Mononuclear cell (primary cell): ENCODE measurements around the gene GTF2A1. TPM values are rescaled to one million over a fixed set of nuclear protein-coding genes. Genes with fewer than 3 reads are reported as not detected.

ENCODE experiments used
- H3K27me3 ChIP-seq: 2 replicates; pipeline ENCODE4 v1.6.0; 2011; ENCODE audit warnings: low read length, control low read depth; ENCODE audit not compliant: insufficient read depth
- H3K4me1 ChIP-seq: 2 replicates; pipeline ENCODE4 v1.5.1; 2011; ENCODE audit warnings: mild to moderate bottlenecking, low read length, control low read depth; ENCODE audit not compliant: insufficient read depth
- H3K4me3 ChIP-seq: 2 replicates; pipeline ENCODE4 v1.5.1; 2011; ENCODE audit warnings: mild to moderate bottlenecking, low read length, moderate library complexity
- H3K9me3 ChIP-seq: 2 replicates; pipeline ENCODE4 v1.5.1; 2011; ENCODE audit warnings: low read depth, mild to moderate bottlenecking, control low read depth, low read length
- total RNA-seq: library from RNA; depleted of rRNA; stranded (reverse); fragments of >200 nt; gene quantifications from one replicate; pipeline ENCODE4 v1.2.3, GENCODE V29; 2012

GTF2A1 gene
- total RNA-seq = 12.4 TPM

DNA sequence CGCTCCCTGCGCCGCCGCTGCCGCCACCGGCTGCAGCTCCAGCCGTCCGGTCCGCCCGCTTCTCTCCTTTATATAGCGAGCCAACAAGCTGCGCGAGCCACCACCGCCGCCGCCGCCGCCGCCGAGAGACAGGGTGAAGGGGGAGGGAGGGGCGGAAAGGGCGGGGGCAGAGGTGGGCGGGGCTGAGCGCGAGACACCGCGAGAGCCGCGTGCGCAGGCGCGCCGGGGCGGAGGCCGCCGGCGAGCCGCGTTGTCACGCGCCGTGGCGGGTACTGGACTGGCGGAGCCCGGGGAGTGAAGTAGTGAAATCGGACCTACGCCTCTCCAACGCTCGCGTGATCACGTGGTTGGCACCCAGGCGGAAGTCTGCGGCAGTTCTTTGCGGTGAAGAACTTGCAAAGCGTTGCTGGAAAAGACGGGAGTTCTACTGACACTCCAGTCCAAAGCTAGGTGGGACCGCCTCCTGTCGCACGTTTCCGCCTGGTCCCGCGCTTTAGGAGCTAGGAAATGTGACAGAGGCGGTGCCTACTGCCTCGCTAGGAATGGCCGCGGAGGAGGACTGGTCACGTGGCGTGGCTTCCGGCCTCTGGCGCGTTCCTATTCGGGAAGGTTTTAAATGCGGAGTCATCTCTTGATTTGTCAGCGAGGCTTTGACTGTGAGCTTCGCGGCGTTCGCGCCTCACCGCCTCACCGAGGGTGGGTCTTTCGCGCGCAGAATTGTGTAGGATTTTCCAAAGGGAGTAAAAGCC, at the start of gene GTF2A1:
Gene GTF2A1, minus strand, starts transcription at position 130 of the 749 bp plus-strand sequence. CDS start 441 bp downstream, outside the sequence.
- H3K4me3 ChIP-seq = peak within 1 kb of the TSS; percentile 99
- no peaks in the 10 kb centered on the region for H3K27me3 ChIP-seq
- peaks cover 19% of the 10 kb centered on the region for H3K4me1 ChIP-seq
- no peaks in the 10 kb centered on the region for H3K9me3 ChIP-seq

DNA sequence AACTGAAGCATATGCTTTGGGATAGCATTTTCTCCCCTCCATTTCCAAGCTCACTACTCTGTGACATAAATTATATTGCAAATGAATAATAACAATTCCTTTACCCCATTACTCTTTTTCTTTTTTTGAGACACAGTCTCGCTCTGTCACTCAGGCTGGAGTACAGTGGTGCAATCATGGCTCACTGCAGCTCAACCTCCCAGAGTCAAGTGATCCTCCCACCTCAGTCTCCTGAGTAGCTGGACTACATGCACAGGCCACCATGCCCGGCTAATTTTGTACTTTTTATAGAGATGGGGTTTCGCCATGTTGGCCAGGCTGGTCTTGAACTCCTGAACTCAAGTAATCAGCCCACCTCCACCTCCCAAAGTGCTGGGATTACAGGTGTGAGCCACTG, 49.2 kb upstream of the GTF2A1 start:
- no peaks in the 10 kb centered on the region for H3K9me3 ChIP-seq
- H3K4me3 ChIP-seq = no peak overlapping the region
- no peaks in the 10 kb centered on the region for H3K4me1 ChIP-seq
- H3K27me3 ChIP-seq = no peaks in the 10 kb centered on the region

DNA sequence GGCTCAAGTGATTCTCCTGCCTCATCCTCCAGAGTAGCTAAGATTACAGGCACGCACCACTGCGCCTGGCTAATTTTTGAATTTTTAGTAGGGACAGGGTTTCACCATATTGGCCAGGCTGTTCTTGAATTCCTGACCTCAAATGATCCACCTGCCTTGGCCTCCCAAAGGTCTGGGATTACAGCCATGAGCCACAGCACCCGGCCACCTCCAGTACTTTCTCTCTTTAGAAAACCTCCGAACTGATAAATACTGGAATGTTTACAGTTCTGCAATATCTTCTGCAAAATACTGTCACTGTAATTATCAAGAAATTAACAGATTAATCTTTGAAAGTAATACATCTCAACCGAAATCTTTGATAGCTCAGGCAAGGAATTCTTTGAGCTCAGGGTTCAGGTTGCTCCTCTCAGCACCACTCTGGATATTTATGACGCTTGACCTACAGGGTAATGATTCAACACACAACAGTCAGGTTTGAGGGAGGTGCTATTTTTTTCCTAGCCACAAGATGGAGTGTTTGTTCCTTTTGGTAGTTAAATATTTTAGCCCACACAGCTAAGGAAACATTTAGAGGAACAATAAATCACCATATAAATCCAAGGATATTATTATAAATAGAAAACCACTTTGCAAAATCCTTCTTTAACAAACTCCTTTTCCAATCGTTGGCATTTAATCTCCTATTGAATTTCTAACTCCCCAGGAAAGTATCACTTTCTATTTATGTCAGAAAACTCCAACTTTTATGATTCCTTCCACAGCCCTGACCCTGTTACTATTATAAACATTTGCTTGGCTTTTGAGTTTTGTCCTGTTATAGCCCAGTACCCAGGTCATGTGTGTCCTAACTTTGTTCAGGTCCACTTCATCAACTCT, 48.6 kb upstream of the GTF2A1 start:
- no peaks in the 10 kb centered on the region for H3K4me1 ChIP-seq
- no peaks in the 10 kb centered on the region for H3K9me3 ChIP-seq
- no peaks in the 10 kb centered on the region for H3K27me3 ChIP-seq
- no peak overlapping the region for H3K4me3 ChIP-seq

DNA sequence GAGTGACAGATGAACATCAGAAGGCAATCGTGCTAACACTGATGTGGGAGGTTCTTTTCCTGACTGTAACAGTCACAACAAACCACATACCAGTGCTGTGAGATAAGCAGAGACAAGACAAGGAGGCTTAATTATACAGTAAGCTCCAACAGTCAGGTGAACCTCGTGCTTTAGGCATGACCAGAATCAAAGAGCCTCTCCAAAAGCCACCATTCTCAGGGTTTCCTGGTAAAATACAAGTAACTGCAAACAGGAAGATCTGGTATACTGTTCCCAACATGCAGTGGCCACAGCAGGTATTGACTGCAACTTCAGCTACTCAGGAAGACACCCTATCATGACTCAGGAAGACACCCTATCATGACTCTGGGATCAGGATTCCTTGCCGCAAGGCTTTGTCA, 47.3 kb upstream of the GTF2A1 start:
- Histone ChIP-seq H3K27me3 (no peaks in the 10 kb centered on the region), H3K9me3 (no peaks in the 10 kb centered on the region), H3K4me1 (no peaks in the 10 kb centered on the region), H3K4me3 (no peak overlapping the region)

DNA sequence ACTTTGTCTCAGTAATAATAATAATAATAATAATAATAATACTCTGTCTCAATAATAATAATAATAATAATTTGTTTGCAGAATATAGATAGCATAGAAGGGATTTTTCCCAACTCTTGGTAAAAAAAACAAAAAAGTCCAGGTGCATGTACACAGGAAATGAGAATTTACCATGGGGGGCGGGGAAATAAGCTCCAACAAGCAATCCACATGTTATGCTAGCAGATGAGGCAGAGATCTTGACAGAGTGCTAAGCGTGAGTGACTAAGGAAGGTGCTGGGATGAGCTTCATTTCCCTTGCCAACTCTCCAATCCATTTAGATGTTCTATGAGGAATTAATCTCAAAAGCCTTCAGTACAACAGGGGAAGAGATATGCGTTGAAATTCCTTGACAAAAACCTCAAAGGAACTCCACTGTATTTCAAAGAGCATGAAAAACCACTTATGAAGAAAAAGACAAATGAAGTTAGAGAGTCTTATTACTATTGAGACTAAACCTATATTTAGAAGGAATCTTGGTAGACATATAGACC, 44.9 kb upstream of the GTF2A1 start:
- no peak overlapping the region for H3K4me3 ChIP-seq
- no peaks in the 10 kb centered on the region for H3K9me3 ChIP-seq
- no peaks in the 10 kb centered on the region for H3K4me1 ChIP-seq
- H3K27me3 ChIP-seq = no peaks in the 10 kb centered on the region

DNA sequence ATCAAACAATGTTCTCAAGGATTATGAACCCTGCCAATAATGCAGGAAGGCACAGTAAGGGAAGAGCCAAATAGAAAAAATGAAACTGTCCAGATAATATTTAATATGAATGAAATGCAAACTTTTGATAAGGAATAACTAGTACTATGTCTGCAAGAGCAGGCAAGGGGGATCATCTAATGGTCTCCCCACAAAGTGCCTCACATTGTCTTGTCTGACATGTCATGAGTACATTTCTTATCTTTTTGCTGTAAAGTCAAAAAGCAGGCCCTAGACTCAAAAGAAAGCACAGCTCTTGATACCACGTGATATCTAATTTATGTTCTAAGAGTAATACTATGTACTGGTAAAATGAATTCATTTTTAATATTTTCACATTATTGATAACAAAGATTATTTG, 43.9 kb upstream of the GTF2A1 start:
- H3K9me3 ChIP-seq = no peaks in the 10 kb centered on the region
- no peaks in the 10 kb centered on the region for H3K27me3 ChIP-seq
- H3K4me3 ChIP-seq = no peak overlapping the region
- no peaks in the 10 kb centered on the region for H3K4me1 ChIP-seq

DNA sequence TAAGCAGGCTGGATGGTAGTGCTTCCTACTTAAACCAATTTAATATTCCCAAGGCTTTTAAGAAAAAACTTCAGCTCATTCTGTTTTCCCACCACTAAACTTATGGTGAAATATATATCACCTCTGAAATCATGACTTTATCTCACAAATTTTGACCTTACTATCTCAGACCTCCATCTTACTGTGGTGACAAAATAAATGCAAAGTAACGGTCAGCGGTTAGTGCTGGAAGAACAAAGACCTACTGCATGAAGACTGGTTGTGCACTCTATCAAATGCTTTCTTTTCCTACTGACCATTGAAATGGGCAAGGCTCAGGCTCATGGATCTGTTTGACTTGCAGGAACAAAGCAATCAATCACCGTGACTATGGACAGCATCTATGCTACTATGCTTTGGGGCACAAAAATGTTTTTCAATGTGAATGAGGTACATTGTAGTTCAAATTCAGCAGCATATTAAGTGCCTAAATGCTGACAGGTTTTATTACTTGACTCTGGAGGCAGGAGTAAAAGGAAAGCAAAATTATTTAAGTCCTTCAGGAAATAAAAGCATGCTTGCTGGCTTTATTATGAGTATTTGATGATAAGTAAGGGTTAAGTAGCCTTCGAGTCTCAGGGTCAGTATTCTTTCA, 43.1 kb upstream of the GTF2A1 start:
- Histone ChIP-seq H3K9me3 (no peaks in the 10 kb centered on the region), H3K4me1 (no peaks in the 10 kb centered on the region), H3K4me3 (no peak overlapping the region), H3K27me3 (no peaks in the 10 kb centered on the region)

DNA sequence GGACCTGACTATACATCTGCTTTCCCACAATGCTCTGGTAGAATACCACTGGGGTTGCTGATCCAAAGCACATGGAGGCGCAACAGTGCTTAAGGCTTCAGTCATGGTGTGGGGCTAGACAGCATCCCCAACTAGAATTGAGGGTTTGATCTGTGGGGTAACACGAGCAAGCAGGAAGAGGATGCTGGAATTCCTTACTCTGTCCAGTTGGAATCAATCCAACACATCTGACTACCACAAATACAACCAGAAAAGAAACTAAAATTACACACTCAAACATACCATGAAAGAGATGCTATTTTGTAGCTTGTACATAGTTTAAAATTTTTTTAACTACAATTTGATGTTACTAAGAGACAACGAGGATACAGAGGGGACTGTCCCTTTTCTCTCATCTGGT, 40.4 kb upstream of the GTF2A1 start:
- no peaks in the 10 kb centered on the region for H3K27me3 ChIP-seq
- H3K4me3 ChIP-seq = no peak overlapping the region
- H3K9me3 ChIP-seq = no peaks in the 10 kb centered on the region
- no peaks in the 10 kb centered on the region for H3K4me1 ChIP-seq

DNA sequence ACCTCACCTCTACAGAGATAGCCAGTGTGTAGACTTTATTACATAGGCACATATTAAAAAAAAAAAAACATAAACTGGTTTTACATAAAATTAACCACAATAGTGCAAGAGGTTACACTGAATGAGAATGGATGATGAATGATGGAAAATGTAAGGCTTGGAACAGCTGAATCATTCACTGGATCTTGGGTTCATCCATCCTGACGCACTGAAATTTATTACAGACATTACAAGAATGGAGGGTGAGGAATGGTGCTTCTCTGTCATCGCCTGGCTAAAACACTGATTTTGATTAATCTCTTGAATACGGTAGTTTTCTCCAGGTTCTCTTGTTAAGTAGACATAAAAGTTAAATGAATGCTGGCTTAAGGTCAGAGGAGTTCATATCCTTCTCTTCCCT, 40.0 kb upstream of the GTF2A1 start:
- H3K9me3 ChIP-seq = no peaks in the 10 kb centered on the region
- no peaks in the 10 kb centered on the region for H3K27me3 ChIP-seq
- H3K4me1 ChIP-seq = no peaks in the 10 kb centered on the region
- H3K4me3 ChIP-seq = no peak overlapping the region

DNA sequence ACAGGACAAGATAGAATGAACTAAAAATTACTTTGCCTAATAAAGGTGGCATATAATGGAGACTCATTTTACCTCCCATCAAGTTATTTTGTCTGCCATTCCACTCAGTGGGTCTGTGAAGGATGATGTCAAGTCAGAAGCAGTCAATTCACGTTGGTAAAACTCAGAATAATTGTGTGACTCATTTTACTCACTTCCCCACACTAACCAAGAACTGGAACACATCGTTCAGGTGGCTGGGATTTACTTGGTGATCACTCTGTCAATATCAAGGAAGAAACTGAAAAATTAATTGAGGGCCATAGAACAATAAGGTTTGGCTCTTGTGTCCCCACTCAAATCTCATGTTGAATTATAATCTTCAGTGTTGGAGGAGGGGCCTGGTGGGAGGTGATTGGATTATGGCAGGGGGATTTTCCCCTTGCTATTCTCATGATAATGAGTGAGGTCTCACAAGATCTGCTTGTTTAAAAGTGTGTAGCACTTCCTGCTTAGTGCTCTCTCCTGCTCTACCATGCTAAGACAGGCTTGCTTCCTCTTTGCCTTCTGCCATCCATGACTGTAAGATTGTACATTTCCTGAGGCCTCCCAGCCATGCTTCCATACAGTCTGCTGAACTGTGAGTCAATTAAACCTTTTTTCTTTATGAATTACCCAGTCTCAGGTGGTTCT, 35.7 kb upstream of the GTF2A1 start:
- Histone ChIP-seq H3K27me3 (no peaks in the 10 kb centered on the region), H3K4me3 (no peak overlapping the region), H3K4me1 (no peaks in the 10 kb centered on the region), H3K9me3 (no peaks in the 10 kb centered on the region)

DNA sequence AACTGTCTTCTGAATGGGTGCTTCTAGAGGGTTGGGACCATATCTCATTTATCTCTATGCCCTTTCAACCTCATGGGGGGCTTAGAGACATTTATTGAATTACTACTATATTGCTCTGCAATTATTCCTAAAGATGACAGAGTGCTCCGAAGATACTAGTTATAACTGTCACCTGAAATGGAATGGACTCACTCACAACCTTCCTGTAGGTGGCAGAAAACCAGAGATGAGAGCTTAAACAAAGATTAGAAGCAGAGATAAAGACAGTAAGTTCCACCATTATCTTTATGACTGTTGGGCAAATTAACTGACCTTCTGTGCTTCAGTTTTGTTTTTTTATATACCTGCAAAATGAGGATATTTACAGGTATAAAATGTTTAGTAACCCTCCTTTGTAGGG, 31.5 kb upstream of the GTF2A1 start:
- H3K27me3 ChIP-seq = no peaks in the 10 kb centered on the region
- no peaks in the 10 kb centered on the region for H3K9me3 ChIP-seq
- no peaks in the 10 kb centered on the region for H3K4me1 ChIP-seq
- no peak overlapping the region for H3K4me3 ChIP-seq

DNA sequence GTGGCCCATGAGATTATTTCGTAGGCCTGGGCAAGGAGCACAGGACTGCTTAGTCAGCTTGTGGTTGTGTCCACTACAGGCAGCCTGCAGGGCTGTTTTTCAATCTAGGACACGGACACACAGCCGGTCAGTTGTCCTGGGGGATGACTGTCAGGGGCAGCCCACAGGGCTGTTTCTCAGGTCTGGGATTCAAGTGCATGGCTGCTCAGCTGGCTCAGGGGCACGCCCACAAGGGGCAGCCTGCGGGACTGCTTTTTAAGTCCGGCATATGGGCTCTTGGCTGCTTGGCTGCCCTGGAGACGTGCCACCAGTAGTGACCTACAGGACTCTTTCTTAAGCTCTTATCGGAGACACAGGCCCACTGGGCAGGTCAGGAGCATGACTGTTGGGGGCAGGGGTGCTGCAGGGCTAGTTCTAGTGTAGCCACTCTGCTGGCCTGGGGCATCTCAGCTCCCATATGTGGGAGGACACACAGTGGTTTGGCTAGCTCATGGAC, 26.6 kb upstream of the GTF2A1 start:
- Histone ChIP-seq H3K4me3 (no peak overlapping the region), H3K9me3 (peaks cover 5% of the 10 kb centered on the region), H3K4me1 (no peaks in the 10 kb centered on the region), H3K27me3 (no peaks in the 10 kb centered on the region)

DNA sequence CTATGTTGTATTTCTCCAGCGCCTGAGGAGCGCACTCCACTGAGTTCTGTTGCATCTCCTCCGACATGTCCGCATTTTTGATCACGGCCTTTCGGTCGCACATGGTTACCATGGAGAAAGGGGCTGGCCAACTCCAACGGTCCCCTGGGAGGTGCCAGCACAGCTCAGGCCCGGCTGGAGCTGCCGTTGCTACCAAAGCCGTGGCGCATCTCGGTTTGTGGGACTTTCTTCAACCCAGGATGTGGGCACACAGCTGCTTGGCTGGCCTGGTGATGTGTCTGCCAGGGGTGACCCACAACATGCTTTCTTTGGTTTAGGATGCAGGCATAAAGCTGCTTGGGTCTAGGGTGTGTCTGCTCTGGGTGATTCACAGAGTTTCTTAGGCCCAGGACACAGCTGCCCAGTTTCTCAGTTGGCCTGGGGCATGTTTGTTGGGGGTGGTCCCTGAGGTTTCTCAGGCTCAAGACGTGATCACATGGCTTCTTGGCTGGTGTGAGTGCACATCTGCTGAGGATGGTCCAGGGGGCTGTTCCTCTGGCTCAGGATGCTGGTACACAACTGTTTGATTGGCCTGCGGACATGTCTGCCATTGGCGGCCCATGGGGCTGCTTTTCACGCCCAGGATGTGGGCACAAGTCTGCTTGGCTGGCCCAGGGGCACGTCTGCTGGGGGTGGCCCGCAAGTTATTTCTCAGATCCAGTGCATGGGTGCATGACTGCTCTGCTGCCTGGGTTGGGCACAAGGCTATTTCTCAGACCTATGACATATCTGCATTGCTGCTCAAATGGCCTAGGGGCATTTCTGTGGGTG, 25.9 kb upstream of the GTF2A1 start:
- no peak overlapping the region for H3K4me3 ChIP-seq
- peaks cover 5% of the 10 kb centered on the region for H3K9me3 ChIP-seq
- H3K27me3 ChIP-seq = no peaks in the 10 kb centered on the region
- H3K4me1 ChIP-seq = no peaks in the 10 kb centered on the region

DNA sequence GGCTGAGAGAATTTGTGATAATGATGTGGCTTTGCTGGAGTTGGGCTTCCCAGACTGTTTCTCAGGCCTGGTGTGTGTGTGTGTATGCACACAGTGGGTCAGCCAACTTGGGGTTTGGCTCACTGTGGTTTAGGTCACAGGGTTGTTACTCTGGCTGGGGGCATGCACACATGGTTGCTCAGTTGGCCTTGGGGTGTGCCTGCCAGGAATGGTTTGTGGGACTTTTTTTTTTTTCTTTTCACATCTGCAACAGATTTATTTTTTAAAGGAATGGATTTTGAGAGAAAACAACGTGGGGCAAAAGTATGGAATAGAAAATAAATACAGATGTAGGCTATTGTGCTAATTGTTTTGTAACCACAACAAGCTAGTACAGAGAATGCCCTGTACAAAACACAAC, 25.0 kb upstream of the GTF2A1 start:
- no peaks in the 10 kb centered on the region for H3K27me3 ChIP-seq

More for the DNA sequence above, 25.0 kb upstream of the GTF2A1 start:
- Histone ChIP-seq H3K9me3 (peaks cover 5% of the 10 kb centered on the region), H3K4me1 (no peaks in the 10 kb centered on the region), H3K4me3 (no peak overlapping the region)
